Smooth muscle cell (in vitro differentiated cells): ENCODE data around the gene FRRS1L. TPM values are rescaled to one million over a fixed set of nuclear protein-coding genes. Genes with fewer than 3 reads are reported as not detected.

ENCODE experiments used
- DNase-seq: peaks from one replicate; lab custom pipeline; 2025; ENCODE audit not compliant: unreplicated experiment; lab: John Stamatoyannopoulos, UW
- H2AFZ ChIP-seq: fragments of 200-600 bp; sonication (generic); 2 replicates; pipeline ENCODE4 v1.6.0; 2016; ENCODE audit warnings: antibody characterized with exemption, low read depth, mild to moderate bottlenecking
- H3F3A ChIP-seq: fragments of 200-600 bp; sonication (generic); 2 replicates; pipeline ENCODE4 v1.6.0; 2017; ENCODE audit warnings: antibody characterized with exemption, low read depth
- H3K27ac ChIP-seq: fragments of 200-600 bp; sonication (generic); 2 replicates; pipeline ENCODE4 v1.5.1; 2016; ENCODE audit warnings: low read depth, mild to moderate bottlenecking
- H3K27me3 ChIP-seq: fragments of 200-600 bp; sonication (generic); 2 replicates; pipeline ENCODE4 v1.6.1; 2016; ENCODE audit warnings: low read depth, mild to moderate bottlenecking
- H3K36me3 ChIP-seq: fragments of 200-600 bp; sonication (generic); 2 replicates; pipeline ENCODE4 v1.5.1; 2016; ENCODE audit warnings: low read depth
- H3K4me1 ChIP-seq: fragments of 200-600 bp; sonication (generic); 2 replicates; pipeline ENCODE4 v1.5.1; 2016; ENCODE audit warnings: low read depth
- H3K4me2 ChIP-seq: fragments of 200-600 bp; sonication (generic); 2 replicates; pipeline ENCODE4 v1.6.0; 2016; ENCODE audit warnings: mild to moderate bottlenecking
- H3K4me3 ChIP-seq: fragments of 200-600 bp; sonication (generic); 2 replicates; pipeline ENCODE4 v1.5.1; 2016; ENCODE audit warnings: mild to moderate bottlenecking
- H3K79me2 ChIP-seq: fragments of 200-600 bp; sonication (generic); 2 replicates; pipeline ENCODE4 v1.6.0; 2016; ENCODE audit warnings: low read depth, mild to moderate bottlenecking
- H3K9ac ChIP-seq: fragments of 200-600 bp; sonication (generic); 2 replicates; pipeline ENCODE4 v1.6.0; 2016; ENCODE audit warnings: low read depth
- H3K9me3 ChIP-seq: fragments of 200-600 bp; sonication (generic); replicated peaks from 2 replicates; pipeline ENCODE4 v1.5.1; 2016; ENCODE audit warnings: low read depth
- H4K20me1 ChIP-seq: fragments of 200-600 bp; sonication (generic); 2 replicates; pipeline ENCODE4 v1.6.0; 2016; ENCODE audit warnings: low read depth
- WGBS: methylation state at CpG from one replicate; pipeline ENCODE4 v1.1.7; 2016; ENCODE audit warnings: low lambda C conversion rate; 5-methylcytosine and 5-hydroxymethylcytosine counted together
- polyA plus RNA-seq: library from polyadenylated mRNA; unstranded; fragments of >200 nt; fragmentation: Nextera tagmentation; extraction: Ambion mirVana; gene quantifications from 2 replicates; pipeline ENCODE4 v1.2.1, GENCODE V29; 2016
- total RNA-seq: library from RNA; depleted of rRNA; stranded (reverse); fragments of >200 nt; gene quantifications from 2 replicates; pipeline ENCODE4 v1.2.3, GENCODE V29; 2014
- TF ChIP-seq, protein P1 (sequence below): fragments of 200-600 bp; sonication (generic); IDR thresholded peaks from 2 replicates; pipeline ENCODE4 v1.5.1; 2017; ENCODE audit warnings: borderline replicate concordance, mild to moderate bottlenecking, antibody characterized with exemption; ENCODE audit not compliant: insufficient read depth, poor library complexity, severe bottlenecking

FRRS1L gene
- total and polyA plus RNA-seq, 2 experiments from 2014 or later, result 0.36 TPM; not detected in 1

DNA sequence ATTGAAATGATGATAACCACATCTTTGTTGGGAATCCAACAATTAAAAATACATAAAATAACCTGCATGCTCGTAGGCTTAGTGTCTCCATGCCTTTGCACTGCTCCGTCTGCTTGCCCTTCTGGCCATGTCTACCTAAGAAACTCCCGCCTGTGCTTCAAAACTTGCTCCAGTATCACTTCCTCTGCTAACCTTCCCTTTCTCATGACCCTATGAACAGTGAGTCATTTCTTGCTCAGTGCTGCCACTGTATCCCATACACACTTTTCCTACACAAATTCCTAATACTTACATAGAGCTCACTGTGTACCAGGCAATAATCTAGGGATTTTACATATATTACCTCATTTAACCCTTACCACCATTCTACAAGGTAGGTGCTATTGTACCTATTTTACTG lies 80.8 kb downstream of the FRRS1L start:
- H3K36me3 ChIP-seq, result no peaks in the 10 kb centered on the region
- TF ChIP-seq, protein P1, sequence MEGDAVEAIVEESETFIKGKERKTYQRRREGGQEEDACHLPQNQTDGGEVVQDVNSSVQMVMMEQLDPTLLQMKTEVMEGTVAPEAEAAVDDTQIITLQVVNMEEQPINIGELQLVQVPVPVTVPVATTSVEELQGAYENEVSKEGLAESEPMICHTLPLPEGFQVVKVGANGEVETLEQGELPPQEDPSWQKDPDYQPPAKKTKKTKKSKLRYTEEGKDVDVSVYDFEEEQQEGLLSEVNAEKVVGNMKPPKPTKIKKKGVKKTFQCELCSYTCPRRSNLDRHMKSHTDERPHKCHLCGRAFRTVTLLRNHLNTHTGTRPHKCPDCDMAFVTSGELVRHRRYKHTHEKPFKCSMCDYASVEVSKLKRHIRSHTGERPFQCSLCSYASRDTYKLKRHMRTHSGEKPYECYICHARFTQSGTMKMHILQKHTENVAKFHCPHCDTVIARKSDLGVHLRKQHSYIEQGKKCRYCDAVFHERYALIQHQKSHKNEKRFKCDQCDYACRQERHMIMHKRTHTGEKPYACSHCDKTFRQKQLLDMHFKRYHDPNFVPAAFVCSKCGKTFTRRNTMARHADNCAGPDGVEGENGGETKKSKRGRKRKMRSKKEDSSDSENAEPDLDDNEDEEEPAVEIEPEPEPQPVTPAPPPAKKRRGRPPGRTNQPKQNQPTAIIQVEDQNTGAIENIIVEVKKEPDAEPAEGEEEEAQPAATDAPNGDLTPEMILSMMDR, result no peak
- no peaks in the 10 kb centered on the region for H3F3A ChIP-seq
- WGBS, result 95% methylated on average over 3 of the region's 3 CpGs
- H3K4me1 ChIP-seq, result no peaks in the 10 kb centered on the region
- peaks cover 9% of the 10 kb centered on the region for H4K20me1 ChIP-seq
- no peaks in the 10 kb centered on the region for H3K9me3 ChIP-seq
- no peak overlapping the region for H3K4me2 ChIP-seq
- H2AFZ ChIP-seq, result no peak overlapping the region
- H3K4me3 ChIP-seq, result no peak overlapping the region
- H3K27me3 ChIP-seq, result no peaks in the 10 kb centered on the region
- no peak overlapping the region for H3K9ac ChIP-seq
- DNase-seq, result no peak
- H3K27ac ChIP-seq, result peak overlapping the region; percentile 38
- H3K79me2 ChIP-seq, result peaks cover 9% of the 10 kb centered on the region

DNA sequence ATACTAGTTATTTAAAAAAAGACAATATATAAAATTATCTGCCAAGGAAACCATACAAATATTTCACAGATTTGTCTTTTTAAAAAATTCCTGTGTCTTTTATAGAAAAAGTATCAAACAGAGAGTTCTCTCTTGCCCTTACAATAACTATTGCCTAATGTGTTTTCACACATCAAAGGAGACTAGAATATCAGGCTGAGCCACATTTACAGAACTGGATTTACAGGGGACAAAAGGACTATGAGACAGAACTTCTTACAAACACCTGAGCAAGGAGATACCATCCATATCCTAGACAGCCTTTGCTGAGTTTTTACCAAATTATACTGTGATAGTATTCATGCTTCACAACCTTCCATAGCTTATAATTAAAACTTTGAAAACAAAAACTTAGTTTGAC lies 81.5 kb downstream of the FRRS1L start:
- no peak for DNase-seq
- Histone ChIP-seq H3K9ac (no peak overlapping the region), H3F3A (no peaks in the 10 kb centered on the region), H3K4me2 (no peak overlapping the region), H3K4me1 (no peaks in the 10 kb centered on the region), H4K20me1 (peaks cover 9% of the 10 kb centered on the region), H2AFZ (no peak overlapping the region), H3K27me3 (no peaks in the 10 kb centered on the region), H3K79me2 (peaks cover 9% of the 10 kb centered on the region), H3K4me3 (no peak overlapping the region), H3K9me3 (no peaks in the 10 kb centered on the region), H3K36me3 (no peaks in the 10 kb centered on the region), H3K27ac (peak overlapping the region; percentile 38)
- TF ChIP-seq, protein P1, result no peak

GRCh38 chr9:109083813-109084405 lies 83.1 kb downstream of the FRRS1L start:
- H3K36me3 ChIP-seq, result no peaks in the 10 kb centered on the region
- TF ChIP-seq, protein P1, result no peak
- H2AFZ ChIP-seq, result no peak overlapping the region
- no peaks in the 10 kb centered on the region for H3K4me1 ChIP-seq
- peaks cover 9% of the 10 kb centered on the region for H4K20me1 ChIP-seq
- no peaks in the 10 kb centered on the region for H3K27me3 ChIP-seq
- DNase-seq, result no peak
- no peaks in the 10 kb centered on the region for H3K9me3 ChIP-seq
- WGBS, result 96% methylated on average over 4 of the region's 4 CpGs
- H3K9ac ChIP-seq, result no peak overlapping the region
- no peak overlapping the region for H3K4me2 ChIP-seq
- peaks cover 9% of the 10 kb centered on the region for H3K79me2 ChIP-seq
- no peak overlapping the region for H3K4me3 ChIP-seq
- no peak overlapping the region for H3K27ac ChIP-seq
- no peaks in the 10 kb centered on the region for H3F3A ChIP-seq

GRCh38 chr9:109083141-109083540 lies 83.9 kb downstream of the FRRS1L start:
- peaks cover 9% of the 10 kb centered on the region for H3K79me2 ChIP-seq
- no peaks in the 10 kb centered on the region for H3K36me3 ChIP-seq
- H3K9me3 ChIP-seq, result no peaks in the 10 kb centered on the region

More at GRCh38 chr9:109083141-109083540, 83.9 kb downstream of the FRRS1L start:
- Histone ChIP-seq H3K4me2 (no peak overlapping the region), H3K27me3 (no peaks in the 10 kb centered on the region), H2AFZ (no peak overlapping the region), H4K20me1 (peaks cover 9% of the 10 kb centered on the region), H3K9ac (no peak overlapping the region), H3K4me1 (no peaks in the 10 kb centered on the region), H3K4me3 (no peak overlapping the region), H3F3A (no peaks in the 10 kb centered on the region), H3K27ac (no peak overlapping the region)
- WGBS, result 88% methylated on average over 7 of the region's 7 CpGs
- no peak for DNase-seq
- TF ChIP-seq, protein P1, result no peak
